Measurements from ENCODE around the gene COQ10A. TPM values are rescaled to one million over a fixed set of nuclear protein-coding genes. Genes with fewer than 3 reads are reported as not detected.

Gene COQ10A
- total and polyA plus RNA-seq, 3 donors from 2014 or later: 10.6 to 26.9 (median 24.2) TPM

DNA sequence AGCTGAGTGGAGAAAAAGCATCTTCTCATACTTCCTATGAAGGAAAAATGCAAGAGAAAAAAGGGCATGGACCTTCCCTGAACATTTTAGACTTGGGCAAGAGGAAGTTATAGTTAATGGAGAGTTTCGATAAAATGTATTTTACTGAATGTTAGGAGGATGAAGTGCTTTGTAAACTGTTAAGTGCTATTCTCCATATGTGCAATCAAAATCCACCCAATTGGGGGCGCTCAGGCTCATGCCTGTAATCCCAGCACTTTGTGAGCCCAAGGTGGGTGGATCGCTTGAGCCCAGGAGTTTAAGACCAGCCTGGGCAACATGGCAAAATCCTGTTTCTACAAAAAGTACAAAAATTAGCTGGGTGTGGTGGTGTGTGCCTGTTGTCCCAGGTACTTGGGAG is 50.9 kb downstream of the COQ10A start:
- no peak for DNase-seq
- H3K4me1 ChIP-seq: peaks cover 10% of the 10 kb centered on the region
- intact Hi-C loops (cut with DNase I; ENCODE audit: low total_unique reads): no loop called here
- H3K4me3 ChIP-seq: no peak overlapping the region
- H3K27me3 ChIP-seq: no peaks in the 10 kb centered on the region
- H3K27ac ChIP-seq: no peak overlapping the region
- H3K9me3 ChIP-seq: no peaks in the 10 kb centered on the region
- TF ChIP-seq POLR2A (IDR thresholded peaks at IDR 0.05): no peak
- TF ChIP-seq, protein P1, sequence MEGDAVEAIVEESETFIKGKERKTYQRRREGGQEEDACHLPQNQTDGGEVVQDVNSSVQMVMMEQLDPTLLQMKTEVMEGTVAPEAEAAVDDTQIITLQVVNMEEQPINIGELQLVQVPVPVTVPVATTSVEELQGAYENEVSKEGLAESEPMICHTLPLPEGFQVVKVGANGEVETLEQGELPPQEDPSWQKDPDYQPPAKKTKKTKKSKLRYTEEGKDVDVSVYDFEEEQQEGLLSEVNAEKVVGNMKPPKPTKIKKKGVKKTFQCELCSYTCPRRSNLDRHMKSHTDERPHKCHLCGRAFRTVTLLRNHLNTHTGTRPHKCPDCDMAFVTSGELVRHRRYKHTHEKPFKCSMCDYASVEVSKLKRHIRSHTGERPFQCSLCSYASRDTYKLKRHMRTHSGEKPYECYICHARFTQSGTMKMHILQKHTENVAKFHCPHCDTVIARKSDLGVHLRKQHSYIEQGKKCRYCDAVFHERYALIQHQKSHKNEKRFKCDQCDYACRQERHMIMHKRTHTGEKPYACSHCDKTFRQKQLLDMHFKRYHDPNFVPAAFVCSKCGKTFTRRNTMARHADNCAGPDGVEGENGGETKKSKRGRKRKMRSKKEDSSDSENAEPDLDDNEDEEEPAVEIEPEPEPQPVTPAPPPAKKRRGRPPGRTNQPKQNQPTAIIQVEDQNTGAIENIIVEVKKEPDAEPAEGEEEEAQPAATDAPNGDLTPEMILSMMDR (IDR thresholded peaks at IDR 0.05): no peak
- H3K36me3 ChIP-seq (ENCODE audit: low read depth, missing control alignments): no peaks in the 10 kb centered on the region
- WGBS, 2 donors: 92 to 99% methylated on average over 3 of the region's 3 CpGs

Other genes with a start within 250 kb of the COQ10A start
- 10 to 100 TPM; 10.7 to 13.9 TPM for gene IKZF4, start 245.9 kb upstream of the COQ10A start, total RNA-seq
- 17.7 TPM for gene IKZF4, start 245.9 kb upstream of the COQ10A start, polyA plus RNA-seq (ENCODE audit: insufficient read depth, low read depth, low replicate concordance)
- gene RPS26, start 225.0 kb upstream of the COQ10A start, total RNA-seq: 100 to 1,000 TPM; 395 to 568 TPM
- 197 TPM for gene RPS26, start 225.0 kb upstream of the COQ10A start, polyA plus RNA-seq (ENCODE audit: insufficient read depth, low read depth, low replicate concordance)
- gene ERBB3, start 186.8 kb upstream of the COQ10A start, total RNA-seq: 1 to 10 TPM; 3.3 to 9.8 TPM
- gene ERBB3, start 186.8 kb upstream of the COQ10A start, polyA plus RNA-seq (ENCODE audit: insufficient read depth, low read depth, low replicate concordance): 6.1 TPM
- 10 to 100 TPM; 61.0 to 81.4 TPM for gene PA2G4, start 162.4 kb upstream of the COQ10A start, total RNA-seq
- gene PA2G4, start 162.4 kb upstream of the COQ10A start, polyA plus RNA-seq (ENCODE audit: insufficient read depth, low read depth, low replicate concordance): 190 TPM
- 1,000 to 10,000 TPM; 1,066 to 1,985 TPM for gene RPL41, start 150.3 kb upstream of the COQ10A start, total RNA-seq
- 2,323 TPM for gene RPL41, start 150.3 kb upstream of the COQ10A start, polyA plus RNA-seq (ENCODE audit: insufficient read depth, low read depth, low replicate concordance)
- 10 to 100 TPM; 16.2 to 20.6 TPM for gene ZC3H10, start 148.7 kb upstream of the COQ10A start, total RNA-seq
- 12.4 TPM for gene ZC3H10, start 148.7 kb upstream of the COQ10A start, polyA plus RNA-seq (ENCODE audit: insufficient read depth, low read depth, low replicate concordance)
- gene ESYT1, start 138.7 kb upstream of the COQ10A start, total RNA-seq: 10 to 100 TPM; 72.0 to 99.8 TPM
- gene ESYT1, start 138.7 kb upstream of the COQ10A start, polyA plus RNA-seq (ENCODE audit: insufficient read depth, low read depth, low replicate concordance): 50.8 TPM
- 100 to 1,000 TPM; 229 to 428 TPM for gene MYL6B, start 114.4 kb upstream of the COQ10A start, total RNA-seq
- gene MYL6B, start 114.4 kb upstream of the COQ10A start, polyA plus RNA-seq (ENCODE audit: insufficient read depth, low read depth, low replicate concordance): 480 TPM
- gene MYL6, start 108.6 kb upstream of the COQ10A start, total RNA-seq: 1,000 to 10,000 TPM in 1 of 2 donors, 100 to 1,000 TPM in 1; 939 to 1,373 TPM
- 1,271 TPM for gene MYL6, start 108.6 kb upstream of the COQ10A start, polyA plus RNA-seq (ENCODE audit: insufficient read depth, low read depth, low replicate concordance)
- 100 to 1,000 TPM; 106 to 148 TPM for gene SMARCC2, start 77.5 kb upstream of the COQ10A start, total RNA-seq
- 69.5 TPM for gene SMARCC2, start 77.5 kb upstream of the COQ10A start, polyA plus RNA-seq (ENCODE audit: insufficient read depth, low read depth, low replicate concordance)
- gene RNF41, start 45.0 kb upstream of the COQ10A start, total RNA-seq: 10 to 100 TPM; 63.7 to 70.2 TPM
- 49.3 TPM for gene RNF41, start 45.0 kb upstream of the COQ10A start, polyA plus RNA-seq (ENCODE audit: insufficient read depth, low read depth, low replicate concordance)
- 10 to 100 TPM; 27.5 to 30.4 TPM for gene NABP2, start 42.6 kb upstream of the COQ10A start, total RNA-seq
- 40.8 TPM for gene NABP2, start 42.6 kb upstream of the COQ10A start, polyA plus RNA-seq (ENCODE audit: insufficient read depth, low read depth, low replicate concordance)
- under 1 TPM in 1 of 2 donors, not detected in 1; 0.87 TPM for gene SLC39A5, start 36.9 kb upstream of the COQ10A start, total RNA-seq
- gene SLC39A5, start 36.9 kb upstream of the COQ10A start, polyA plus RNA-seq (ENCODE audit: insufficient read depth, low read depth, low replicate concordance): 3.9 TPM
- 10 to 100 TPM; 26.8 to 32.3 TPM for gene ANKRD52, start 8.6 kb upstream of the COQ10A start, total RNA-seq
- 20.1 TPM for gene ANKRD52, start 8.6 kb upstream of the COQ10A start, polyA plus RNA-seq (ENCODE audit: insufficient read depth, low read depth, low replicate concordance)
- gene CS, start 33.4 kb downstream of the COQ10A start, total RNA-seq: 10 to 100 TPM; 67.8 to 70.2 TPM
- gene CS, start 33.4 kb downstream of the COQ10A start, polyA plus RNA-seq (ENCODE audit: insufficient read depth, low read depth, low replicate concordance): 63.8 TPM
- gene CNPY2, start 49.0 kb downstream of the COQ10A start, total RNA-seq: 10 to 100 TPM; 62.4 to 63.3 TPM
- gene CNPY2, start 49.0 kb downstream of the COQ10A start, polyA plus RNA-seq (ENCODE audit: insufficient read depth, low read depth, low replicate concordance): 82.5 TPM
- gene PAN2, start 67.1 kb downstream of the COQ10A start, total RNA-seq: 100 to 1,000 TPM; 105 to 155 TPM
- gene PAN2, start 67.1 kb downstream of the COQ10A start, polyA plus RNA-seq (ENCODE audit: insufficient read depth, low read depth, low replicate concordance): 119 TPM
- 1 to 10 TPM; 8.1 to 8.4 TPM for gene IL23A, start 71.9 kb downstream of the COQ10A start, total RNA-seq
- 34.9 TPM for gene IL23A, start 71.9 kb downstream of the COQ10A start, polyA plus RNA-seq (ENCODE audit: insufficient read depth, low read depth, low replicate concordance)
- gene STAT2, start 93.2 kb downstream of the COQ10A start, total RNA-seq: 100 to 1,000 TPM; 110 to 122 TPM
- 57.0 TPM for gene STAT2, start 93.2 kb downstream of the COQ10A start, polyA plus RNA-seq (ENCODE audit: insufficient read depth, low read depth, low replicate concordance)
- not detected for gene APOF, start 95.9 kb downstream of the COQ10A start, total RNA-seq
- not detected for gene APOF, start 95.9 kb downstream of the COQ10A start, polyA plus RNA-seq (ENCODE audit: insufficient read depth, low read depth, low replicate concordance)
- gene TIMELESS, start 182.5 kb downstream of the COQ10A start, total RNA-seq: 10 to 100 TPM; 16.2 to 16.3 TPM
- 13.5 TPM for gene TIMELESS, start 182.5 kb downstream of the COQ10A start, polyA plus RNA-seq (ENCODE audit: insufficient read depth, low read depth, low replicate concordance)
- gene MIP, start 187.7 kb downstream of the COQ10A start, total RNA-seq: 1 to 10 TPM in 1 of 2 donors, under 1 TPM in 1; 0.63 to 1.2 TPM
- gene MIP, start 187.7 kb downstream of the COQ10A start, polyA plus RNA-seq (ENCODE audit: insufficient read depth, low read depth, low replicate concordance): 1.1 TPM
- gene SPRYD4, start 201.6 kb downstream of the COQ10A start, total RNA-seq: 1 to 10 TPM; 6.8 to 6.9 TPM
- 2.6 TPM for gene SPRYD4, start 201.6 kb downstream of the COQ10A start, polyA plus RNA-seq (ENCODE audit: insufficient read depth, low read depth, low replicate concordance)
- gene GLS2, start 221.2 kb downstream of the COQ10A start, total RNA-seq: 1 to 10 TPM; 3.8 to 4.7 TPM
- gene GLS2, start 221.2 kb downstream of the COQ10A start, polyA plus RNA-seq (ENCODE audit: insufficient read depth, low read depth, low replicate concordance): 2.2 TPM

Data from testis (tissue), 3 donors.